WTC11 (cell line): ENCODE measurements around the gene RABEP2. TPM values are rescaled to one million over a fixed set of nuclear protein-coding genes. Genes with fewer than 3 reads are reported as not detected.

Experiments
- ATAC-seq: fragments of 200-7000 bp; cut with Tn5 transposase; 2 replicates; pipeline ENCODE4 v1.10.0; 2021; ENCODE audit warnings: mild to moderate bottlenecking, moderate library complexity
- CTCF ChIA-PET: fragments of 300-600 bp; sonication (Branson Sonifier 250); formaldehyde crosslinking; loops from one replicate; lab custom pipeline; 2021; ENCODE audit warnings: antibody characterized with exemption; lab: Charles Lee
- POLR2A ChIA-PET: fragments of 350-600 bp; sonication (Branson Sonifier 250); formaldehyde crosslinking; loops from one replicate; lab custom pipeline; 2021; ENCODE audit warnings: antibody characterized with exemption; lab: Charles Lee
- DNase-seq: peaks from one replicate; pipeline ENCODE4 v3.0.0; 2021; ENCODE audit warnings: low spot score
- H3K27ac Mint-ChIP-seq: 2 replicates; pipeline ENCODE4 v1.8.0; 2021; ENCODE audit warnings: mixed read lengths
- H3K27me3 Mint-ChIP-seq: 2 replicates; pipeline ENCODE4 v1.8.0; 2021; ENCODE audit warnings: low read depth, mild to moderate bottlenecking, moderate library complexity, mixed read lengths
- H3K36me3 Mint-ChIP-seq: 2 replicates; pipeline ENCODE4 v1.8.0; 2021; ENCODE audit warnings: mixed read lengths
- H3K4me1 Mint-ChIP-seq: 2 replicates; pipeline ENCODE4 v1.8.0; 2022; ENCODE audit warnings: mixed read lengths
- H3K4me3 Mint-ChIP-seq: 2 replicates; pipeline ENCODE4 v1.8.0; 2021; ENCODE audit warnings: mild to moderate bottlenecking, moderate library complexity, mixed read lengths
- H3K9me3 Mint-ChIP-seq: 2 replicates; pipeline ENCODE4 v1.8.0; 2021; ENCODE audit warnings: mixed read lengths
- AFF4 ChIP-seq: sonication (generic); formaldehyde crosslinking; IDR thresholded peaks from 2 replicates; pipeline ENCODE4 v1.8.1; 2023; ENCODE audit warnings: mild to moderate bottlenecking, missing genetic modification reagents, borderline replicate concordance
- CBFB ChIP-seq: sonication (generic); formaldehyde crosslinking; IDR thresholded peaks from 2 replicates; pipeline ENCODE4 v1.8.1; 2022; ENCODE audit warnings: mild to moderate bottlenecking, low read depth, missing genetic modification reagents
- CDX4 ChIP-seq: fragments of 250-450 bp; sonication (Bioruptor Pico); IDR thresholded peaks from 2 replicates; pipeline ENCODE4 v1.9.0; 2021; ENCODE audit warnings: moderate library complexity, mild to moderate bottlenecking, inconsistent platforms, borderline replicate concordance
- E2F1 ChIP-seq: sonication (generic); formaldehyde crosslinking; IDR thresholded peaks from 2 replicates; pipeline ENCODE4 v1.8.0; 2022; ENCODE audit warnings: mild to moderate bottlenecking, missing genetic modification reagents
- E2F5 ChIP-seq: sonication (generic); formaldehyde crosslinking; IDR thresholded peaks from 2 replicates; pipeline ENCODE4 v1.8.1; 2022; ENCODE audit warnings: mild to moderate bottlenecking, moderate library complexity, missing genetic modification reagents
- ESRRA ChIP-seq: sonication (generic); formaldehyde crosslinking; IDR thresholded peaks from 2 replicates; pipeline ENCODE4 v1.8.1; 2022; ENCODE audit warnings: mild to moderate bottlenecking, missing genetic modification reagents, borderline replicate concordance
- MYBL2 ChIP-seq: sonication (generic); formaldehyde crosslinking; IDR thresholded peaks from 2 replicates; pipeline ENCODE4 v1.8.1; 2023; ENCODE audit warnings: mild to moderate bottlenecking, moderate library complexity, missing genetic modification reagents
- NR1H2 ChIP-seq: sonication (generic); formaldehyde crosslinking; IDR thresholded peaks from 2 replicates; pipeline ENCODE4 v1.9.0; 2021; ENCODE audit warnings: mild to moderate bottlenecking, moderate library complexity, missing genetic modification reagents
- NR2C2 ChIP-seq: sonication (generic); formaldehyde crosslinking; IDR thresholded peaks from 2 replicates; pipeline ENCODE4 v1.8.0; 2022; ENCODE audit warnings: mild to moderate bottlenecking, missing genetic modification reagents
- NR3C1 ChIP-seq: sonication (generic); formaldehyde crosslinking; conservative IDR thresholded peaks from 2 replicates; pipeline ENCODE4 v1.8.1; 2023; ENCODE audit warnings: low read depth, mild to moderate bottlenecking, missing genetic modification reagents
- PRRX2 ChIP-seq: fragments of 250-450 bp; sonication (Bioruptor Pico); IDR thresholded peaks from 2 replicates; pipeline ENCODE4 v1.8.0; 2021; ENCODE audit warnings: mild to moderate bottlenecking
- TEAD1 ChIP-seq: sonication (generic); formaldehyde crosslinking; IDR thresholded peaks from 2 replicates; pipeline ENCODE4 v1.8.0; 2022; ENCODE audit warnings: mild to moderate bottlenecking, missing genetic modification reagents
- TEAD4 ChIP-seq: sonication (generic); formaldehyde crosslinking; IDR thresholded peaks from 2 replicates; pipeline ENCODE4 v1.8.0; 2022; ENCODE audit warnings: mild to moderate bottlenecking, missing genetic modification reagents
- ZNF232 ChIP-seq: sonication (generic); formaldehyde crosslinking; IDR thresholded peaks from 2 replicates; pipeline ENCODE4 v1.8.0; 2022; ENCODE audit warnings: mild to moderate bottlenecking, missing genetic modification reagents
- ZNF281 ChIP-seq: sonication (generic); formaldehyde crosslinking; IDR thresholded peaks from 2 replicates; pipeline ENCODE4 v1.8.0; 2023; ENCODE audit warnings: mild to moderate bottlenecking, missing genetic modification reagents
- ZNF317 ChIP-seq: sonication (generic); formaldehyde crosslinking; IDR thresholded peaks from 2 replicates; pipeline ENCODE4 v1.8.1; 2023; ENCODE audit warnings: low read depth, mild to moderate bottlenecking, moderate library complexity, missing genetic modification reagents, borderline replicate concordance
- ZNF396 ChIP-seq: fragments of 250-450 bp; sonication (Bioruptor Pico); IDR thresholded peaks from 2 replicates; pipeline ENCODE4 v1.8.0; 2021; ENCODE audit warnings: mild to moderate bottlenecking, moderate library complexity, borderline replicate concordance
- ZNF512 ChIP-seq: sonication (generic); formaldehyde crosslinking; IDR thresholded peaks from 2 replicates; pipeline ENCODE4 v1.8.1; 2022; ENCODE audit warnings: missing genetic modification reagents, borderline replicate concordance
- ZNF532 ChIP-seq: fragments of 250-450 bp; sonication (Bioruptor Pico); IDR thresholded peaks from 2 replicates; pipeline ENCODE4 v1.9.0; 2021; ENCODE audit warnings: mild to moderate bottlenecking, borderline replicate concordance
- total RNA-seq: library from RNA; stranded (reverse); gene quantifications from 3 replicates; pipeline ENCODE4 v1.2.3, GENCODE V29; 2021

The RABEP2 gene
- total RNA-seq, 1 experiment from 2014 or later = 24.0 TPM

- no peak for TF ChIP-seq E2F5
- no peak for TF ChIP-seq E2F1 (CRISPR knock-in tag)
- no peak for TF ChIP-seq ESRRA (CRISPR knock-in tag)
- no peak for TF ChIP-seq AFF4 (CRISPR knock-in tag)
- no peak for TF ChIP-seq NR3C1 (CRISPR knock-in tag)
- TF ChIP-seq ZNF232 (CRISPR knock-in tag) = no peak
- TF ChIP-seq ZNF532 (CRISPR knock-in tag) = no peak
- TF ChIP-seq ZNF512 (CRISPR knock-in tag) = no peak
These were observed 52.1 kb downstream of the RABEP2 start (continued) for GRCh38 chr16:28872952-28873351.

GRCh38 chr16:28869201-28869600 is 55.8 kb downstream of the RABEP2 start:
- H3K27ac Mint-ChIP-seq = no peak overlapping the region
- ChIA-PET CTCF (no interaction called here), POLR2A (no interaction called here)
- ATAC-seq (no peak), DNase-seq (no peak)
- no peak overlapping the region for H3K4me3 Mint-ChIP-seq
- no peaks in the 10 kb centered on the region for H3K9me3 Mint-ChIP-seq
- peaks cover 14% of the 10 kb centered on the region for H3K4me1 Mint-ChIP-seq
- H3K36me3 Mint-ChIP-seq = peaks cover 32% of the 10 kb centered on the region
- H3K27me3 Mint-ChIP-seq = no peaks in the 10 kb centered on the region
- no peak for TF ChIP-seq NR2C2 (CRISPR knock-in tag)
- TF ChIP-seq TEAD1 (CRISPR knock-in tag) = no peak
- TF ChIP-seq ZNF281 (CRISPR knock-in tag) = no peak
- no peak for TF ChIP-seq MYBL2 (CRISPR knock-in tag)
- no peak for TF ChIP-seq CBFB (CRISPR knock-in tag)
- no peak for TF ChIP-seq CDX4 (CRISPR knock-in tag)
- no peak for TF ChIP-seq ZNF317
- TF ChIP-seq ZNF232 (CRISPR knock-in tag) = no peak
- no peak for TF ChIP-seq PRRX2 (CRISPR knock-in tag)
- TF ChIP-seq ZNF512 (CRISPR knock-in tag) = no peak
- TF ChIP-seq NR1H2 (CRISPR knock-in tag) = no peak
- TF ChIP-seq TEAD4 (CRISPR knock-in tag) = no peak
- TF ChIP-seq ZNF396 (CRISPR knock-in tag) = no peak
